SK-N-SH (cell line): ENCODE measurements around the gene TCEANC. TPM values are rescaled to one million over a fixed set of nuclear protein-coding genes. Genes with fewer than 3 reads are reported as not detected.

ENCODE experiments used
- CTCF ChIA-PET: fragments of 300-600, 350-600 bp; formaldehyde crosslinking; extraction: SDS; loops from one replicate; lab custom pipeline; 2021; lab: Yijun Ruan, JAX
- POLR2A ChIA-PET: fragments of 350-600 bp; sonication (Branson Sonifier 250); formaldehyde crosslinking; extraction: SDS; loops from one replicate; lab custom pipeline; 2020; ENCODE audit warnings: antibody characterized with exemption, inconsistent platforms; lab: Yijun Ruan, JAX
- DNase-seq: peaks from one replicate; pipeline ENCODE4 v3.0.0; 2012
- H2AFZ ChIP-seq: fragments of 200-600 bp; sonication (generic); 2 replicates; pipeline ENCODE4 v1.8.1; 2016; ENCODE audit warnings: antibody characterized with exemption, mild to moderate bottlenecking, low read depth
- H3F3A ChIP-seq: fragments of 200-600 bp; sonication (generic); replicated peaks from 2 replicates; pipeline ENCODE3; 2016; ENCODE audit warnings: antibody characterized with exemption, mild to moderate bottlenecking; ENCODE audit not compliant: insufficient read depth
- H3K27ac ChIP-seq, 2 experiments: fragments of 200-500 bp in 1 of 2; fragments of 200-600 bp in 1 of 2; sonication (Bioruptor generic) in 1 of 2; sonication (generic), shearing (Covaris generic) in 1 of 2; 2 replicates each; pipeline versions ENCODE4 v1.5.1 to v1.6.1; 2014 to 2016; ENCODE audit warnings: low read depth in 2 of 2, inconsistent platforms in 1 of 2, low read length in 1 of 2, mild to moderate bottlenecking in 1 of 2, mixed read lengths in 1 of 2
- H3K27me3 ChIP-seq: fragments of 200-600 bp; sonication (generic), shearing (Covaris generic); 2 replicates; pipeline ENCODE4 v1.6.1; 2016; ENCODE audit warnings: mixed run types; ENCODE audit not compliant: insufficient read depth
- H3K36me3 ChIP-seq, 2 experiments: fragments of 200-500 bp in 1 of 2; fragments of 200-600 bp in 1 of 2; sonication (Bioruptor generic) in 1 of 2; sonication (generic) in 1 of 2; replicated peaks in 1 of 2; 2 replicates each; pipeline versions ENCODE3 to v1.5.1; 2014 to 2016; ENCODE audit warnings: low read length in 1 of 2, mild to moderate bottlenecking in 1 of 2; ENCODE audit not compliant: insufficient read depth in 2 of 2, control insufficient read depth in 1 of 2
- H3K4me1 ChIP-seq, 2 experiments: fragments of 200-500 bp in 1 of 2; fragments of 200-600 bp in 1 of 2; sonication (Bioruptor generic) in 1 of 2; sonication (generic), shearing (Covaris generic) in 1 of 2; 2 replicates each; pipeline versions ENCODE4 v1.5.1 to v1.6.1; 2014 to 2016; ENCODE audit warnings: low read depth in 1 of 2, low read length in 1 of 2, mixed run types in 1 of 2; ENCODE audit not compliant: insufficient read depth in 2 of 2, control insufficient read depth in 1 of 2
- H3K4me2 ChIP-seq: fragments of 200-600 bp; sonication (generic), shearing (Covaris generic); 2 replicates; pipeline ENCODE4 v1.6.1; 2017; ENCODE audit warnings: mixed run types
- H3K4me3 ChIP-seq, 2 experiments: fragments of 200-500 bp in 1 of 2; fragments of 200-600 bp in 1 of 2; sonication (Bioruptor generic) in 1 of 2; sonication (generic), shearing (Covaris generic) in 1 of 2; 2 replicates each; pipeline versions ENCODE4 v1.5.1 to v1.8.1; 2014 to 2016; ENCODE audit warnings: low read depth in 2 of 2, inconsistent platforms in 1 of 2, low read length in 1 of 2, mild to moderate bottlenecking in 1 of 2, mixed read lengths in 1 of 2, moderate library complexity in 1 of 2
- H3K79me2 ChIP-seq: fragments of 200-600 bp; sonication (generic); 2 replicates; pipeline ENCODE4 v1.8.1; 2017; ENCODE audit warnings: mild to moderate bottlenecking; ENCODE audit not compliant: insufficient read depth
- H3K9ac ChIP-seq: fragments of 200-600 bp; sonication (generic); 2 replicates; pipeline ENCODE4 v1.6.1; 2017; ENCODE audit warnings: mixed run types
- H3K9me2 ChIP-seq: fragments of 200-600 bp; sonication (generic); 2 replicates; pipeline ENCODE4 v1.6.1; 2017; ENCODE audit warnings: mixed run types
- H3K9me3 ChIP-seq: fragments of 200-600 bp; sonication (generic); 2 replicates; pipeline ENCODE4 v1.6.1; 2017; ENCODE audit warnings: mixed run types, mild to moderate bottlenecking, moderate library complexity
- H4K20me1 ChIP-seq: fragments of 200-600 bp; sonication (generic); 2 replicates; pipeline ENCODE4 v1.6.1; 2017; ENCODE audit warnings: mild to moderate bottlenecking, mixed run types; ENCODE audit not compliant: insufficient read depth
- EP300 ChIP-seq, 2 experiments: IDR thresholded peaks; 2 replicates each; pipeline versions ENCODE4 v1.4.0 to v1.6.1; 2012; ENCODE audit warnings: borderline replicate concordance in 1 of 2, low read depth in 1 of 2, low read length in 1 of 2
- FOXM1 ChIP-seq: IDR thresholded peaks from 2 replicates; pipeline ENCODE4 v1.4.0; 2012; ENCODE audit warnings: low read depth, mild to moderate bottlenecking
- JUND ChIP-seq: IDR thresholded peaks from 2 replicates; pipeline ENCODE4 v1.4.0; 2012
- MXI1 ChIP-seq: IDR thresholded peaks from 2 replicates; pipeline ENCODE4 v1.6.1; 2012; ENCODE audit warnings: mild to moderate bottlenecking, low read depth, low read length, improper control_type of control experiment
- POLR2AphosphoS5 ChIP-seq: IDR thresholded peaks from 2 replicates; pipeline ENCODE4 v1.6.1; 2012; ENCODE audit warnings: low read depth, low read length
- RAD21 ChIP-seq: IDR thresholded peaks from 2 replicates; pipeline ENCODE4 v1.6.1; 2012; ENCODE audit warnings: mild to moderate bottlenecking, low read length
- RCOR1 ChIP-seq: fragments of 150-350 bp; IDR thresholded peaks from 2 replicates; pipeline ENCODE4 v1.6.1; 2017; ENCODE audit warnings: antibody characterized with exemption, low read length
- SMC3 ChIP-seq: IDR thresholded peaks from 2 replicates; pipeline ENCODE4 v1.6.1; 2012; ENCODE audit warnings: low read depth, low read length, improper control_type of control experiment
- TAF1 ChIP-seq: IDR thresholded peaks from 2 replicates; pipeline ENCODE4 v1.6.1; 2012; ENCODE audit warnings: low read depth, mild to moderate bottlenecking, low read length, moderate library complexity, borderline replicate concordance
- TEAD4 ChIP-seq: IDR thresholded peaks from 2 replicates; pipeline ENCODE4 v1.4.0; 2012; ENCODE audit warnings: mild to moderate bottlenecking, borderline replicate concordance; ENCODE audit not compliant: insufficient read depth
- WGBS: methylation state at CpG from one replicate; pipeline ENCODE4 v1.1.6; 2017; ENCODE audit warnings: low lambda C conversion rate; 5-methylcytosine and 5-hydroxymethylcytosine counted together
- polyA plus RNA-seq, 3 experiments: library from polyadenylated mRNA; depleted of rRNA; stranded (reverse); fragments of >200 nt; gene quantifications; 2 replicates each; pipeline ENCODE4 v1.2.3, GENCODE V29; 2012
- TF ChIP-seq, protein P1 (sequence below): IDR thresholded peaks from 2 replicates; pipeline ENCODE4 v1.4.0; 2012; ENCODE audit warnings: low read depth, borderline replicate concordance
- TF ChIP-seq, protein P2 (sequence below): fragments of 200-600 bp; sonication (generic); IDR thresholded peaks from 2 replicates; pipeline ENCODE4 v1.6.1; 2017; ENCODE audit warnings: antibody characterized with exemption, mild to moderate bottlenecking, moderate library complexity
- TF ChIP-seq, protein P3 (sequence below): IDR thresholded peaks from 2 replicates; pipeline ENCODE4 v1.4.0; 2012; ENCODE audit warnings: low read depth
- TF ChIP-seq, protein P4 (sequence below): IDR thresholded peaks from 2 replicates; pipeline ENCODE4 v1.4.0; 2012; ENCODE audit warnings: low read depth, borderline replicate concordance
- TF ChIP-seq, protein P5 (sequence below): IDR thresholded peaks from 2 replicates; pipeline ENCODE4; 2012

The TCEANC gene
- polyA plus RNA-seq, 1 of the 3 experiments (the other 2 are of a cell fraction) = 0.84 TPM

DNA sequence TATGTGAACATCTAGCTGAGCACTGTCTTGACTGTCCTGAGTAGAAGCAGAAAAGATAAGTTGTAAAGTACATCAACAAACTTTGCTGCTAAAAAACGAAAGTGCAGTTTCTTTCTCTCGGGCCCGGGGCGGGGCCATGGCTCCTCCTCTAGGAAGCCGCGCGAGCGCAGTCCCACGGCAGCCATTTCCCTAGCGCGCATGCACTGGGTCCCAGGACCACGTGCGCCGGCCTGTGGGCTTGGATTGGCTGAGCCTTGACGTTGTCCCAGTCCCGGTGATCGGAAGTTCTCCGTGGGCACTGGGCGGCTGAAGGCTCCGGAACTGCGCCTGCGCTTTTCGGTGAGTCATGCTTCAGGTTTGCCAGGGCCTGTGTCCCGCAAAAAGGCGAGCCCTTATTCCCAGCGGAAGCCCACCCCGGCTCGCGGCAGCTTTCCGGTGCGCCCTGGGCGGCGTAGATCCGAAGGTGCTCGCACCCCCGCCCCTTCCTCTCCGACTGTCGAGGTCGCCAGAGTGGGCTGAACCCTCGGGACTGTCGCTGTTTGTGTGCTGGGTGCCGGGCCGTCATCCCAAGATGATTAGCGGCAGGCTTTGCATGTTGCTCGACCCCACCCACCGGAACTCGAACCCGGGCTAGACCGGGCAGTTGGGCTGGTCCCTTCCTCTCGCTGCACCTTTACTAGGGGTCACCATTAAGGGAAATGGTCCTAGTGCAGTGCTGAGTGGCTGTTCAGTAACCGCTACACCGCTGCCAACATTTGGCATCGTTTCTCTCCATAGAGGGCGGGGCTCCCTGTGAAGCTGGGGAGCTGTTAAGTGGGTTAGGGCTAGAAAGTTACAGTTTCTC is at the start of gene TCEANC (continued):
- TF ChIP-seq, protein P1, sequence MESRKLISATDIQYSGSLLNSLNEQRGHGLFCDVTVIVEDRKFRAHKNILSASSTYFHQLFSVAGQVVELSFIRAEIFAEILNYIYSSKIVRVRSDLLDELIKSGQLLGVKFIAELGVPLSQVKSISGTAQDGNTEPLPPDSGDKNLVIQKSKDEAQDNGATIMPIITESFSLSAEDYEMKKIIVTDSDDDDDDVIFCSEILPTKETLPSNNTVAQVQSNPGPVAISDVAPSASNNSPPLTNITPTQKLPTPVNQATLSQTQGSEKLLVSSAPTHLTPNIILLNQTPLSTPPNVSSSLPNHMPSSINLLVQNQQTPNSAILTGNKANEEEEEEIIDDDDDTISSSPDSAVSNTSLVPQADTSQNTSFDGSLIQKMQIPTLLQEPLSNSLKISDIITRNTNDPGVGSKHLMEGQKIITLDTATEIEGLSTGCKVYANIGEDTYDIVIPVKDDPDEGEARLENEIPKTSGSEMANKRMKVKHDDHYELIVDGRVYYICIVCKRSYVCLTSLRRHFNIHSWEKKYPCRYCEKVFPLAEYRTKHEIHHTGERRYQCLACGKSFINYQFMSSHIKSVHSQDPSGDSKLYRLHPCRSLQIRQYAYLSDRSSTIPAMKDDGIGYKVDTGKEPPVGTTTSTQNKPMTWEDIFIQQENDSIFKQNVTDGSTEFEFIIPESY = no peak
- peak; percentile 82 for TF ChIP-seq POLR2AphosphoS5
- no peak for TF ChIP-seq TEAD4
- peak; percentile 58; the same call in 1 of the 2 replicates for TF ChIP-seq TAF1
- no peak for TF ChIP-seq SMC3
- TF ChIP-seq, protein P2, sequence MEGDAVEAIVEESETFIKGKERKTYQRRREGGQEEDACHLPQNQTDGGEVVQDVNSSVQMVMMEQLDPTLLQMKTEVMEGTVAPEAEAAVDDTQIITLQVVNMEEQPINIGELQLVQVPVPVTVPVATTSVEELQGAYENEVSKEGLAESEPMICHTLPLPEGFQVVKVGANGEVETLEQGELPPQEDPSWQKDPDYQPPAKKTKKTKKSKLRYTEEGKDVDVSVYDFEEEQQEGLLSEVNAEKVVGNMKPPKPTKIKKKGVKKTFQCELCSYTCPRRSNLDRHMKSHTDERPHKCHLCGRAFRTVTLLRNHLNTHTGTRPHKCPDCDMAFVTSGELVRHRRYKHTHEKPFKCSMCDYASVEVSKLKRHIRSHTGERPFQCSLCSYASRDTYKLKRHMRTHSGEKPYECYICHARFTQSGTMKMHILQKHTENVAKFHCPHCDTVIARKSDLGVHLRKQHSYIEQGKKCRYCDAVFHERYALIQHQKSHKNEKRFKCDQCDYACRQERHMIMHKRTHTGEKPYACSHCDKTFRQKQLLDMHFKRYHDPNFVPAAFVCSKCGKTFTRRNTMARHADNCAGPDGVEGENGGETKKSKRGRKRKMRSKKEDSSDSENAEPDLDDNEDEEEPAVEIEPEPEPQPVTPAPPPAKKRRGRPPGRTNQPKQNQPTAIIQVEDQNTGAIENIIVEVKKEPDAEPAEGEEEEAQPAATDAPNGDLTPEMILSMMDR = no peak
- TF ChIP-seq, protein P3, sequence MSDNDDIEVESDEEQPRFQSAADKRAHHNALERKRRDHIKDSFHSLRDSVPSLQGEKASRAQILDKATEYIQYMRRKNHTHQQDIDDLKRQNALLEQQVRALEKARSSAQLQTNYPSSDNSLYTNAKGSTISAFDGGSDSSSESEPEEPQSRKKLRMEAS = peak; percentile 32; the same call in 1 of the 2 replicates
- TF ChIP-seq JUND = peak; percentile 36; the same call in 1 of the 2 replicates
- no peak for TF ChIP-seq RCOR1
- TF ChIP-seq MXI1 = peak; percentile 79
- TF ChIP-seq EP300 (IDR thresholded peaks at IDR 0.05; ENCODE audit: borderline replicate concordance in 1 of 2, low read depth in 1 of 2, low read length in 1 of 2) = no peak

DNA sequence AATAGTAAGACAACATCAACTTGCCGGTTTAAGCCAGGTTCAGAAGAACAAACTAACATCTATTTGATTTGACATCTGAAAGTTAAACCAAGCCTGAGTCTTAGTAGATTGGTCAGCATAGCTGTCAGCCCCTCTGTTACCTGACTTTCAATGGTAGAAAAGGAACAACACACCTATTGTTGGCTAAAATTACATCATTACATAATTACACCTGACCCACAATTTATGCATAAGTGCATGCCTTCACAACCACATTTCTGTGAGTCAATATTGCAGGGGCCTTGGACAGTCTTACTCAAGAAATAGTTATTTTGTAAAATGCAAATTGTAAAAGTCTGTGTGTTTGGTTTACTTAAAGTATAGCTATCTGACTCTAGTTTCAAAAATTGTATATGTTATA is 47.3 kb upstream of the TCEANC start:
- Histone ChIP-seq H3K9me3 (no peaks in the 10 kb centered on the region), H4K20me1 (no peaks in the 10 kb centered on the region), H3K9me2 (no peaks in the 10 kb centered on the region), H3K27ac (no peak overlapping the region), H3K9ac (no peak overlapping the region), H3F3A (no peaks in the 10 kb centered on the region), H3K4me3 (no peak overlapping the region), H3K79me2 (no peaks in the 10 kb centered on the region), H3K27me3 (peaks cover 7% of the 10 kb centered on the region; the same call in 1 of the 2 replicates), H2AFZ (no peak overlapping the region), H3K4me2 (no peak overlapping the region), H3K4me1 (no peaks in the 10 kb centered on the region), H3K36me3 (no peaks in the 10 kb centered on the region)
- no peak for DNase-seq
- 46% methylated on average over 1 of the region's 1 CpG for WGBS
- ChIA-PET POLR2A (no interaction called here), CTCF (interaction anchor here (0.6 kb wide), 1 partner anchor 99 kb away, joined by 3 read pairs; no protein-coding TSS in a partner anchor)
- TF ChIP-seq FOXM1 (no peak), EP300 (IDR thresholded peaks at IDR 0.05; ENCODE audit: borderline replicate concordance in 1 of 2, low read depth in 1 of 2, low read length in 1 of 2) (no peak), RAD21 (no peak)
- TF ChIP-seq, protein P4, sequence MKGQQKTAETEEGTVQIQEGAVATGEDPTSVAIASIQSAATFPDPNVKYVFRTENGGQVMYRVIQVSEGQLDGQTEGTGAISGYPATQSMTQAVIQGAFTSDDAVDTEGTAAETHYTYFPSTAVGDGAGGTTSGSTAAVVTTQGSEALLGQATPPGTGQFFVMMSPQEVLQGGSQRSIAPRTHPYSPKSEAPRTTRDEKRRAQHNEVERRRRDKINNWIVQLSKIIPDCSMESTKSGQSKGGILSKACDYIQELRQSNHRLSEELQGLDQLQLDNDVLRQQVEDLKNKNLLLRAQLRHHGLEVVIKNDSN = no peak
- TF ChIP-seq, protein P5, sequence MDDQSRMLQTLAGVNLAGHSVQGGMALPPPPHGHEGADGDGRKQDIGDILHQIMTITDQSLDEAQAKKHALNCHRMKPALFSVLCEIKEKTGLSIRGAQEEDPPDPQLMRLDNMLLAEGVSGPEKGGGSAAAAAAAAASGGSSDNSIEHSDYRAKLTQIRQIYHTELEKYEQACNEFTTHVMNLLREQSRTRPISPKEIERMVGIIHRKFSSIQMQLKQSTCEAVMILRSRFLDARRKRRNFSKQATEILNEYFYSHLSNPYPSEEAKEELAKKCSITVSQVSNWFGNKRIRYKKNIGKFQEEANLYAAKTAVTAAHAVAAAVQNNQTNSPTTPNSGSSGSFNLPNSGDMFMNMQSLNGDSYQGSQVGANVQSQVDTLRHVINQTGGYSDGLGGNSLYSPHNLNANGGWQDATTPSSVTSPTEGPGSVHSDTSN = no peak
